Measurements from ENCODE around the gene SURF4.

DNA sequence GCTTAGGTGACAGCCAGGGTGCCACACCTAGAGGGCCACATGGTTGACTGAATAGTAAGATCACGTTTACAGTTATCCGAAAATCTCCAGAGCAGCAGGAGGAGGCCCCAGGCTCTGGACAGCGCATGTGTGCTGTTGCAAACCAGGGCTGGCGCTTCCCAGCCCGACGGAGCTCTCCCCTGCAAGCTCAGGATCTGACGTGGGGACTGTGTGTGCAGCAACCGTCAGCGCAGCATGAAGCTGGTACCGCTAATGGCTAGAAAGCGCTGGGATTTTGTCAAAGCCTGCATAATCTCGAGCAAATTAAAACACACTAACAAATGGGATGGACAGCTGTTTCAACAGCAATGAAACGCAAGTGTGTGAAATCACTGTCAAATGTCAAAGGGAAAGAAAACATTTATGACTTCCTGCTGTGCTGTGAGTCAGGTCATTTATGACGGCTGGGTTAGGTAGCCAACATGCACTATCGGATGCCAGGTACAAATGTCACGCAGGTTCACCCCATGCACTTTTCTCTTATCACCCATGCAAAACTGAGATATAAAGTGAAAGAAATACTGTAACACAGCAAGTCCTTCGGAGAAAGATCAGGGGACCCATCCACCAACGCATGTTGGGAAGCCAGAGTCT lies 7.5 kb downstream of the SURF4 start:
- no peak for TF ChIP-seq CTCF (IDR thresholded peaks at IDR 0.05; ENCODE audit: borderline replicate concordance, extremely low read depth, low read length, poor library complexity, severe bottlenecking)
- TF ChIP-seq EZH2 (IDR thresholded peaks at IDR 0.05; ENCODE audit: borderline replicate concordance, low read depth, low read length, severe bottlenecking): no peak
